Measurements from ENCODE around the gene ATRIP. TPM values are rescaled to one million over a fixed set of nuclear protein-coding genes. Genes with fewer than 3 reads are reported as not detected.

ATRIP gene
- polyA plus RNA-seq, 1 donor (not counting 4 experiments of a cell fraction or from before 2014, with no cell fraction given), result 9.7 TPM

DNA sequence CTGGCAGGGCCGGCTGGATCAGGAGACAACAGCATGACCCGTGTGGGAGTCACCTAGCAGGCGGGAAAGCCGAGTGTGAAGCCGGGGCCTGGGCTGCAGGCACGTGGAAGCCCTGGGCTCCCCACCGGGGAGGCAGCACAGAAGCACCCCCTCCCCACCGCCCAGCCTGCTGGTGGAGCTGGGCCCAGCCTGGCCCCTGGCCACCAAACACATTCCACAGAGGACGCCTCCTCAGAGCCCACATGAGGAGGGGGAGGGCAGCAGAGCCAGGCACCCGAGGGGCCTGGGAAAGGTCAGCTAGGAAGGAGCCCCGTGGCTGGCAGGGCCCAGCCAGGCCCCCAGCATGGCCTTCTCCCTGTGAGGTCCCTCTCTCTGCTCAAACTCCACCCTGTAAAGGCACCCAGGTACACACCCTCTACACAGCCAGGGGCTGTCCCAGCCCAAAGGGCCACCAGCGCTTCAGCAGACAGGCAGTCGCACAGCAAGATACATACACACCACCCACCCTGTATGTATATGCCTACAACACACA is 21.2 kb upstream of the ATRIP start:
- Histone ChIP-seq H3K27me3 (ENCODE audit: control insufficient read depth, extremely low read depth, insufficient read depth, low read length) (no peaks in the 10 kb centered on the region), H3K79me2 (ENCODE audit: control insufficient read depth, insufficient read depth, low read length) (peaks cover 85% of the 10 kb centered on the region), H3K9me3 (ENCODE audit: control insufficient read depth, low read depth, low read length) (no peaks in the 10 kb centered on the region), H3K4me3 (ENCODE audit: control insufficient read depth in 2 of 3, extremely low read depth in 1 of 3, insufficient read depth in 2 of 3, low read depth in 1 of 3, low read length in 3 of 3) (no peak overlapping the region), H3K9me1 (ENCODE audit: control insufficient read depth, extremely low read depth, insufficient read depth, low read length) (no peaks in the 10 kb centered on the region), H4K20me1 (ENCODE audit: control insufficient read depth, extremely low read depth, insufficient read depth, low read length) (peaks cover 21% of the 10 kb centered on the region), H3K4me2 (ENCODE audit: control insufficient read depth, extremely low read depth, insufficient read depth, low read depth, low read length) (peak overlapping the region; percentile 99), H3K4me1 (ENCODE audit: control insufficient read depth, extremely low read depth, insufficient read depth, low read length) (peaks cover 48% of the 10 kb centered on the region), H3K27ac (ENCODE audit: control insufficient read depth, insufficient read depth, low read length) (peak overlapping the region; percentile 41), H3K36me3 (ENCODE audit: control insufficient read depth in 2 of 2, extremely low read depth in 1 of 2, insufficient read depth in 2 of 2, low read length in 2 of 2) (peaks cover 30 to 32% of the 10 kb centered on the region in 2 experiments), H3K9ac (ENCODE audit: control insufficient read depth, extremely low read depth, insufficient read depth, low read length) (peak overlapping the region; percentile 49), H2AFZ (ENCODE audit: control insufficient read depth, low read length) (no peak overlapping the region)
- FAIRE-seq (no peak), DNase-seq (ENCODE audit: low read depth, low spot score) (no peak)
- TF ChIP-seq EZH2 (IDR thresholded peaks at IDR 0.05; ENCODE audit: low read length), result no peak
- TF ChIP-seq, protein P1, sequence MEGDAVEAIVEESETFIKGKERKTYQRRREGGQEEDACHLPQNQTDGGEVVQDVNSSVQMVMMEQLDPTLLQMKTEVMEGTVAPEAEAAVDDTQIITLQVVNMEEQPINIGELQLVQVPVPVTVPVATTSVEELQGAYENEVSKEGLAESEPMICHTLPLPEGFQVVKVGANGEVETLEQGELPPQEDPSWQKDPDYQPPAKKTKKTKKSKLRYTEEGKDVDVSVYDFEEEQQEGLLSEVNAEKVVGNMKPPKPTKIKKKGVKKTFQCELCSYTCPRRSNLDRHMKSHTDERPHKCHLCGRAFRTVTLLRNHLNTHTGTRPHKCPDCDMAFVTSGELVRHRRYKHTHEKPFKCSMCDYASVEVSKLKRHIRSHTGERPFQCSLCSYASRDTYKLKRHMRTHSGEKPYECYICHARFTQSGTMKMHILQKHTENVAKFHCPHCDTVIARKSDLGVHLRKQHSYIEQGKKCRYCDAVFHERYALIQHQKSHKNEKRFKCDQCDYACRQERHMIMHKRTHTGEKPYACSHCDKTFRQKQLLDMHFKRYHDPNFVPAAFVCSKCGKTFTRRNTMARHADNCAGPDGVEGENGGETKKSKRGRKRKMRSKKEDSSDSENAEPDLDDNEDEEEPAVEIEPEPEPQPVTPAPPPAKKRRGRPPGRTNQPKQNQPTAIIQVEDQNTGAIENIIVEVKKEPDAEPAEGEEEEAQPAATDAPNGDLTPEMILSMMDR (optimal IDR thresholded peaks at IDR 0.05 in 1 of 3, IDR thresholded peaks at IDR 0.05 in 1 of 3, conservative IDR thresholded peaks at IDR 0.05 in 1 of 3; ENCODE audit: extremely low read depth in 1 of 3, insufficient read depth in 2 of 3, low read length in 3 of 3), result no peak
- dilution Hi-C loops (cut with MboI; ENCODE audit: extremely low pct_ligation_motif_present, low sequenced_read_pairs), result loop anchor here (25.0 kb wide), 1 partner anchor 163 kb away; no protein-coding TSS in a partner anchor

DNA sequence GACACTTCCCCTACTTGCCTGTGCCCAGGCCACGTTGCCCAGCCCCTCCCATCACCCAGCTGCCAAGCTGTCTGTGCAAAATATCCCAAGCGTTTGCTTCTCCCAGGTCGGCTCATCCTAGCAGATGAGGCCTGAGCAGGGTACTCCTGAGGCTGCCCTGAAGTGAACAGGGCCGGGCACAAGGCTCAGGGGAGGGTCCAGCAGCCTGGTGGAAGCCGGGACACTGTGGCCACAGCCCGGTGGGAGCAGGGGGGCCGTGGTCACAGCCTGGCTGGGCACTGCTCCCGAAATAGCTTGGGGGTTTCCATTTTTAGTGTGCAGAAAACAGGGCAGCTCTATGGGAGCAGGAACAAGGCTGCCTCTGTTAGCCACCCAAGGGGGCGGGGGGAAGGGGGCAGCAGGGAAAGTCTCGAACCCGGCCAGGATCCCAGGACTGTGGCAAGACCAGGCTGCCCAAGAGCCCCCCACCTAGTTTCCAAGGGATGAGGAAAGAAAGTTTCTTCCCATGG is 20.1 kb upstream of the ATRIP start:
- Histone ChIP-seq H3K4me1 (ENCODE audit: control insufficient read depth, extremely low read depth, insufficient read depth, low read length) (peaks cover 59% of the 10 kb centered on the region), H3K36me3 (ENCODE audit: control insufficient read depth in 2 of 2, extremely low read depth in 1 of 2, insufficient read depth in 2 of 2, low read length in 2 of 2) (peaks cover 24 to 26% of the 10 kb centered on the region in 2 experiments), H3K27ac (ENCODE audit: control insufficient read depth, insufficient read depth, low read length) (peak overlapping the region; percentile 69), H3K4me3 (ENCODE audit: control insufficient read depth in 2 of 3, extremely low read depth in 1 of 3, insufficient read depth in 2 of 3, low read depth in 1 of 3, low read length in 3 of 3) (peak overlapping the region; percentile 0 to 66 (median 63)), H3K9ac (ENCODE audit: control insufficient read depth, extremely low read depth, insufficient read depth, low read length) (peak overlapping the region; percentile 79), H3K9me3 (ENCODE audit: control insufficient read depth, low read depth, low read length) (no peaks in the 10 kb centered on the region), H3K79me2 (ENCODE audit: control insufficient read depth, insufficient read depth, low read length) (peaks cover 77% of the 10 kb centered on the region), H3K9me1 (ENCODE audit: control insufficient read depth, extremely low read depth, insufficient read depth, low read length) (no peaks in the 10 kb centered on the region), H3K27me3 (ENCODE audit: control insufficient read depth, extremely low read depth, insufficient read depth, low read length) (no peaks in the 10 kb centered on the region), H3K4me2 (ENCODE audit: control insufficient read depth, extremely low read depth, insufficient read depth, low read depth, low read length) (peak overlapping the region; percentile 99), H2AFZ (ENCODE audit: control insufficient read depth, low read length) (no peak overlapping the region), H4K20me1 (ENCODE audit: control insufficient read depth, extremely low read depth, insufficient read depth, low read length) (peaks cover 21% of the 10 kb centered on the region)
- FAIRE-seq (no peak), DNase-seq (ENCODE audit: low read depth, low spot score) (no peak)
- dilution Hi-C loops (cut with MboI; ENCODE audit: extremely low pct_ligation_motif_present, low sequenced_read_pairs), result loop anchor here (25.0 kb wide), 1 partner anchor 164 kb away; no protein-coding TSS in a partner anchor
- TF ChIP-seq, protein P1 (optimal IDR thresholded peaks at IDR 0.05 in 1 of 3, IDR thresholded peaks at IDR 0.05 in 1 of 3, conservative IDR thresholded peaks at IDR 0.05 in 1 of 3; ENCODE audit: extremely low read depth in 1 of 3, insufficient read depth in 2 of 3, low read length in 3 of 3), result no peak
- TF ChIP-seq EZH2 (IDR thresholded peaks at IDR 0.05; ENCODE audit: low read length), result no peak
